Smooth muscle cell (in vitro differentiated cells): Measurements from ENCODE around the gene ENO2. TPM values are rescaled to one million over a fixed set of nuclear protein-coding genes. Genes with fewer than 3 reads are reported as not detected.
A peak's percentile ranks its signal among the peaks of the same experiment; 100 is the strongest.

ENCODE experiments used
- DNase-seq: peaks from one replicate; lab custom pipeline; 2025; ENCODE audit not compliant: unreplicated experiment; lab: John Stamatoyannopoulos, UW
- H2AFZ ChIP-seq: fragments of 200-600 bp; sonication (generic); 2 replicates; pipeline ENCODE4 v1.6.0; 2016; ENCODE audit warnings: antibody characterized with exemption, low read depth, mild to moderate bottlenecking
- H3F3A ChIP-seq: fragments of 200-600 bp; sonication (generic); 2 replicates; pipeline ENCODE4 v1.6.0; 2017; ENCODE audit warnings: antibody characterized with exemption, low read depth
- H3K27ac ChIP-seq: fragments of 200-600 bp; sonication (generic); 2 replicates; pipeline ENCODE4 v1.5.1; 2016; ENCODE audit warnings: low read depth, mild to moderate bottlenecking
- H3K27me3 ChIP-seq: fragments of 200-600 bp; sonication (generic); 2 replicates; pipeline ENCODE4 v1.6.1; 2016; ENCODE audit warnings: low read depth, mild to moderate bottlenecking
- H3K36me3 ChIP-seq: fragments of 200-600 bp; sonication (generic); 2 replicates; pipeline ENCODE4 v1.5.1; 2016; ENCODE audit warnings: low read depth
- H3K4me1 ChIP-seq: fragments of 200-600 bp; sonication (generic); 2 replicates; pipeline ENCODE4 v1.5.1; 2016; ENCODE audit warnings: low read depth
- H3K4me2 ChIP-seq: fragments of 200-600 bp; sonication (generic); 2 replicates; pipeline ENCODE4 v1.6.0; 2016; ENCODE audit warnings: mild to moderate bottlenecking
- H3K4me3 ChIP-seq: fragments of 200-600 bp; sonication (generic); 2 replicates; pipeline ENCODE4 v1.5.1; 2016; ENCODE audit warnings: mild to moderate bottlenecking
- H3K79me2 ChIP-seq: fragments of 200-600 bp; sonication (generic); 2 replicates; pipeline ENCODE4 v1.6.0; 2016; ENCODE audit warnings: low read depth, mild to moderate bottlenecking
- H3K9ac ChIP-seq: fragments of 200-600 bp; sonication (generic); 2 replicates; pipeline ENCODE4 v1.6.0; 2016; ENCODE audit warnings: low read depth
- H3K9me3 ChIP-seq: fragments of 200-600 bp; sonication (generic); replicated peaks from 2 replicates; pipeline ENCODE4 v1.5.1; 2016; ENCODE audit warnings: low read depth
- H4K20me1 ChIP-seq: fragments of 200-600 bp; sonication (generic); 2 replicates; pipeline ENCODE4 v1.6.0; 2016; ENCODE audit warnings: low read depth
- CTCF ChIP-seq: fragments of 200-600 bp; sonication (generic); IDR thresholded peaks from 2 replicates; pipeline ENCODE4 v1.5.1; 2017; ENCODE audit warnings: borderline replicate concordance, mild to moderate bottlenecking, antibody characterized with exemption; ENCODE audit not compliant: insufficient read depth, poor library complexity, severe bottlenecking
- WGBS: methylation state at CpG from one replicate; pipeline ENCODE4 v1.1.7; 2016; ENCODE audit warnings: low lambda C conversion rate; 5-methylcytosine and 5-hydroxymethylcytosine counted together
- polyA plus RNA-seq: library from polyadenylated mRNA; unstranded; fragments of >200 nt; fragmentation: Nextera tagmentation; extraction: Ambion mirVana; gene quantifications from 2 replicates; pipeline ENCODE4 v1.2.1, GENCODE V29; 2016
- total RNA-seq: library from RNA; depleted of rRNA; stranded (reverse); fragments of >200 nt; gene quantifications from 2 replicates; pipeline ENCODE4 v1.2.3, GENCODE V29; 2014

The ENO2 gene
- total and polyA plus RNA-seq, 2 experiments from 2014 or later: 52.5 to 105 TPM

- no peak for TF ChIP-seq CTCF
- H2AFZ ChIP-seq: no peak overlapping the region
- peak overlapping the region; percentile 90 for H3K9ac ChIP-seq
- peaks cover 17% of the 10 kb centered on the region for H3F3A ChIP-seq
- H3K4me2 ChIP-seq: peak overlapping the region; percentile 99
- H3K4me3 ChIP-seq: peak overlapping the region; percentile 98
- WGBS: 1% methylated on average over 19 of the region's 19 CpGs
- H4K20me1 ChIP-seq: peaks cover 51% of the 10 kb centered on the region
- no peaks in the 10 kb centered on the region for H3K36me3 ChIP-seq
- no peaks in the 10 kb centered on the region for H3K27me3 ChIP-seq
- H3K27ac ChIP-seq: peak overlapping the region; percentile 67
- H3K79me2 ChIP-seq: peaks cover 68% of the 10 kb centered on the region
- H3K4me1 ChIP-seq: peaks cover 42% of the 10 kb centered on the region
- DNase-seq: no peak
- no peaks in the 10 kb centered on the region for H3K9me3 ChIP-seq
These were observed 14.5 kb downstream of the ENO2 start for GRCh38 chr12:6928703-6929407.

GRCh38 chr12:6929466-6930452 is 15.4 kb downstream of the ENO2 start:
- Histone ChIP-seq H4K20me1 (peaks cover 58% of the 10 kb centered on the region), H3K4me1 (peaks cover 38% of the 10 kb centered on the region)
- WGBS: 52% methylated on average over 7 of the region's 7 CpGs

GRCh38 chr12:6932766-6933165 is 18.4 kb downstream of the ENO2 start:
- no peaks in the 10 kb centered on the region for H3K36me3 ChIP-seq
- no peaks in the 10 kb centered on the region for H3K9me3 ChIP-seq
- no peak overlapping the region for H3K9ac ChIP-seq
- no peak overlapping the region for H3K4me3 ChIP-seq
- peak overlapping the region; percentile 40 for H3K27ac ChIP-seq
- peaks cover 58% of the 10 kb centered on the region for H4K20me1 ChIP-seq
- H3K4me2 ChIP-seq: no peak overlapping the region
- no peak for TF ChIP-seq CTCF
- H3K27me3 ChIP-seq: no peaks in the 10 kb centered on the region
- peaks cover 20% of the 10 kb centered on the region for H3K4me1 ChIP-seq
- no peak for DNase-seq
- 86% methylated on average over 1 of the region's 1 CpG for WGBS
- no peak overlapping the region for H2AFZ ChIP-seq
- peaks cover 42% of the 10 kb centered on the region for H3F3A ChIP-seq
- H3K79me2 ChIP-seq: peaks cover 65% of the 10 kb centered on the region

More at GRCh38 chr12:6929466-6930452, 15.4 kb downstream of the ENO2 start:
- TF ChIP-seq CTCF: no peak
- H3K36me3 ChIP-seq: no peaks in the 10 kb centered on the region
- H3K27ac ChIP-seq: peak overlapping the region; percentile 67
- H3K27me3 ChIP-seq: no peaks in the 10 kb centered on the region
- no peak overlapping the region for H2AFZ ChIP-seq
- peak overlapping the region; percentile 90 for H3K9ac ChIP-seq
- H3K4me2 ChIP-seq: peak overlapping the region; percentile 99
- H3K4me3 ChIP-seq: peak overlapping the region; percentile 98
- H3K9me3 ChIP-seq: no peaks in the 10 kb centered on the region
- DNase-seq: no peak
- H3K79me2 ChIP-seq: peaks cover 75% of the 10 kb centered on the region
- peaks cover 26% of the 10 kb centered on the region for H3F3A ChIP-seq
